NCI-H226 (cell line): ENCODE measurements around the gene PTPRN2.

Experiments used
- DNase-seq: peaks from one replicate; pipeline ENCODE4 v3.0.0-alpha.2; 2015

PTPRN2 gene

DNA sequence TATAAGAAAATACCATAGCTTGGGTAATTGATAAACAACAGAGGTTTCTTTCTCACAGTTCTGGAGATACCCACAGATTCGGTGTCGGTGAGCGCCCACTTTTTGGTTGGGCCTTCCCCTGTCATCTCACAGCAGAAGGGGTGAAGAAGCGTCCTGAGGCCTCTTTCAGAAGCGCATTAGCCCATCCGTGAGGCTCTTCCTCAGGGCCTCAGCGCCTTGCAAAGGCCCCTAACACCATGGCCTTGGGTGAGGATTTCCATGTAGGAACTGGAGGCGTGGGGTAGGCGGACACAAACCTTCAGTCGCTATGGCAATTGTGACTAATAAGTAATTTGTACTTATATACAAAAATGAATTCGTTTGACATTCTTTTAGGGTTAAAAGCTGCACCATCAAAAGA, 316.0 kb downstream of the PTPRN2 start:
- no peak for DNase-seq

- DNase-seq = no peak
Measured at GRCh38 chr7:158270856-158271413, 316.7 kb downstream of the PTPRN2 start.

GRCh38 chr7:158270106-158270775, 317.4 kb downstream of the PTPRN2 start:
- DNase-seq = no peak

- no peak for DNase-seq
Measured at GRCh38 chr7:158268816-158269535, 318.6 kb downstream of the PTPRN2 start.

GRCh38 chr7:158267742-158268435, 319.7 kb downstream of the PTPRN2 start:
- DNase-seq = no peak

DNA sequence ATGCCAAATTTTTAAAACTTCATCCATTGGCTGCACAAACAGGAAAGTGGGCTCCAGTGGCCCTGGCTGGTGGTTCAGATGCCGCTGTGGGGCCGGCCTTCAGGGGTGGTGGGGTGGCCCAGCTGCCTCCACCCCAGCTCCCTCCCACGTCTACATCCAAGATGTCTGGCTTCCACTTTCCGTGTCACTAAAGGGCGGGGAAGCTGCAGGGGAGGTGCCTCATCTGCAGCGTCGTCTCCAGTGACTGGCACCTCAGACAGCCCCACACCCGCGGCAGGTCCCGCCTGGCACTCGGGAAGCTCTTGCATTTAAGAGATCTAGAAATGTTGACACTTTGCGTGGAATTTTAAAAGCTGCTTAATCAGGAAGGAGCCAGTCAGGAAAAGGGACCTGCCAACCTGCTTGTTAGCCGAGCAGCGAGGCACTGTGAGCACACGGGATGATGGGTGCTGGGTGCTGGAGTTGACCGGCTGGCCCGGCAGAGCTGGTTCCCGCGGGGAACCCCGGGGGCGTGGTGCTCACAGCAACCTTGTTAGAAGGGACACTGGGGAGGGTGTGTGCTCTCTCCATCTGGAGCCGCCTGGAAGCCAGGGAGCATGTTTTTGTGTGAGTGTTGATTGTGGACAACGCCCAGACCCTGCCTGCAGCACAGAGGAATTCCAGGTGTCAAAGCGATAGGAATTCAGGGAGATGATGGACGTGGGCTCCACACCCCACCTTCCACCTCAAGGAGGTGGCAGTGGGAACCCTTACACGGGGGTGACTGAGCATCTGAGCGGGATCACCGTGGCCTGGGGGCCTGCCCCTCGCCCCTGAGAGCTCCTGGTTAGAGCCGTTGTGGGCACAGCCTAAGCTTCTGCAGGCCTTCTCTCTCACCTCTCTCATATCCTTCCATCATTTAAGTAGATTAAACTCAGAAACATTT, 320.5 kb downstream of the PTPRN2 start:
- no peak for DNase-seq

DNA sequence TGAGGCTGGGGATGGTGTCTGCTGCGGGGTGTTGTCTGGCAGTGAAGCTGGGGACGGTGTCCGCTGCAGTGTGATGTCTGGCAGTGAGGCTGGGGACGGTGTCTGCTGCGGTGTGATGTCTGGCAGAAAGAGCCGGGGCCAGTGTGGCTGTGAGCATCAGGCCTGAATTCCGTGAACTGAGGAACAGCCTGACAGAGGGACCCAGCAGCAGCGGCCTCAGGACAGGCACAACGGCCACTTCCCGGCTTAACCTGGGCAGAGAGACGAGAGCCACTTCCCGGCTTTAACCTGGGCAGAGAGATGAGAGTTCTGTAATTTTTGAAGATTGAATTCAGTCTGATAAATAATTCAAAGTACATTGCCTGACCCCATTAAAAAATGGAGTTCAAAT, 321.2 kb downstream of the PTPRN2 start:
- DNase-seq = no peak

GRCh38 chr7:158265743-158266080, 321.9 kb downstream of the PTPRN2 start:
- no peak for DNase-seq

GRCh38 chr7:158264881-158265742, 322.5 kb downstream of the PTPRN2 start:
- no peak for DNase-seq

- no peak for DNase-seq
Measured at GRCh38 chr7:158263964-158264748, 323.5 kb downstream of the PTPRN2 start.

DNA sequence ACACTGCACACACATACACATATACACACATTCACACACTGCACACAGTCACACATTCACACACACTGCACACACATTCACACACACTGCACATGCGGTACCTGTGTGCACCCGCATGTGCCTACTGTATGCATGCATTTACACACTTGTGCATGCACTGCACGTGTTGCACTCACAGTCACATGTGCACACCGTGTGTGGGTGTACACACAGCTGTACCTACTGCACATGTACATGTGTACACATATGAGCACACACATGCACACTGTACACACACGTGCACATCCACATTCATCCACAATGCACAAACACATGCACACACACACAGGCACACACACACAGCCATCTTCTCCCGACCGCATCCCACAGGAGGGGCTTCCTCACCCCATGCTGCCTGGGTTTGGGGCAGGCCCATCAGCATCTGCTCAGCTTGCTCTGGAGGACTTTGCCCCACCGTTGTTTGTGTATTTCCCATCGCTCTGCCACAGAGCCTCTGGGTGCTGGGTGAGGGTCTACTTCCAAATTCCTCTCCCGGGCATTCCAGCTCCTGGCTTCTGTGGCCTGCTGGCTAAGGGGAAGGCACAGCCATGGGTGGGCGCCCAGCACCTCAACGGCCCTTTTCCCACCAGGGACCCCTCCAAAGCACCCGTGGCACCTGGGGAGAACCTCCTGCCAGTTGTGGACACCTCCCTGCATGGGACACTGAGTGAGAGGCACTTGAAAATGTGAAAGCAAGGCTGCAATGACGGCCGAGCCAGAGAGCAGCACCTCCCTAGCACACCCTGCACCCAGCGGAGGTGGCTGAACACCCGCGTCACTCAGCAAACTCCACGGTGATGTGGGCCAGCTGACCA, 324.3 kb downstream of the PTPRN2 start:
- DNase-seq = no peak

- DNase-seq = no peak
Measured at GRCh38 chr7:158262284-158263109, 325.1 kb downstream of the PTPRN2 start.

GRCh38 chr7:158261362-158262235, 326.0 kb downstream of the PTPRN2 start:
- no peak for DNase-seq

GRCh38 chr7:158260567-158261361, 326.9 kb downstream of the PTPRN2 start:
- no peak for DNase-seq

DNA sequence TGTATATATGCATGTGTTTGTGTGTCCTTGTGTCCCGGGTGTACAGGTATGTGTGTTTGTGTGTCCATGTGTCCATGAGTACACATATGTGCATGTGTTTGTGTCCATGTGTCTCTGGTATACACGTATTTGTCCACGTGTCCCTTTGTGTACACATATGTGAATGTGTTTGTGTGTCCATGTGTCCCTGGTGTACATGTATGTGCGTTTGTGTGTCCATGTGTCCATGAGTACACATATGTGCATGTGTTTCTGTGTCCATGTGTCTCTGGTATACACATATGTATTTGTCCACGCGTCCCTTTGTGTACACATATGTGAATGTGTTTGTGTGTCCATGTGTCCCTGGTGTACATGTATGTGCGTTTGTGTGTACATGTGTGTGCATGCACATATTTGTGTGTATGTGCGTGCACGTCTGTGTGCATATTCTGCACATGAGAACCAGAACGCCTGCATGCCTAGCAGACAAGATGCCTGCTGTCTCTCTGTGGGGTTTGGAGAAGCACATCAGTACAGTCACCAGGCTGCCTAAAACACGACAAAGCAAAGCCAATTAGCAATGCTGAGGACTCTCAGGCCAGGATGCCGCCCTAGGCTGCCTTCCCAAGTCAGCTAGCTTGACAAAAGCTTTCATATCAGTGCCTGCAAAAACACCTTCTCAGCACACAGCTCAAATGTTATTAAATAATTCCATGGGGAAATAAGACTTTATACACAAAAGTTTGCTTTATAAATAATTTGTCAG, 327.8 kb downstream of the PTPRN2 start:
- DNase-seq = no peak

DNA sequence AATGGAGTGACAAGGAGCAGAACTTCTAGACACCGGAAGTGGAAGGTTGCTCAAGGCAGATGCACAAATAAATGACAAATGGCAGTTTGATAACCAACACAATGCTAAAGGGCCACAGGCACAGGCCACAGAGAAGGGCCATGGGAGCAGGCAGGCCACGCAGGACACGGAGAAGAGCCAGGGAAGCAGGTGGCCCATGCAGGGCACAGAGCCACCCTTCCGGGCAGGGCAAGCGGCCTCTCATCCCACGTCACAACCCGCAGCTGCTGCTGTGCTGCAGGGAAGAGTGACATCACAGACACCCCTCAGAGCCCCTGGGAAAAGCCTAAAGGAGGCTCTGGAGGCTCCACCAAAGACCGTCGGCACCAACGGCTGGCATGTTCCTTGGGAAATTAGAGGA, 328.5 kb downstream of the PTPRN2 start:
- no peak for DNase-seq
